ENCODE measurements around the gene TRABD2B.

The TRABD2B gene

GRCh38 chr1:48033495-48034045, 36.4 kb upstream of the TRABD2B start (continued):
- TF ChIP-seq ZBTB49 (tag by site-specific recombination; IDR thresholded peaks at IDR 0.05; ENCODE audit: low read depth) (no peak), ZNF416 (tag by site-specific recombination; IDR thresholded peaks at IDR 0.05) (no peak), ZNF174 (tag by site-specific recombination; IDR thresholded peaks at IDR 0.05) (no peak)

GRCh38 chr1:48031676-48032075, 34.5 kb upstream of the TRABD2B start:
- Histone ChIP-seq H3K36me3 (ENCODE audit: control insufficient read depth in 2 of 2, insufficient read depth in 1 of 2, low read length in 2 of 2) (no peaks in the 10 kb centered on the region), H3K27ac (ENCODE audit: extremely low read depth, low read depth, low read length) (no peak overlapping the region), H3K9me3 (ENCODE audit: control insufficient read depth, insufficient read depth, low read depth, low read length) (no peaks in the 10 kb centered on the region), H3K4me3 (ENCODE audit: low read depth, low read length) (no peak overlapping the region), H3K4me1 (ENCODE audit: control insufficient read depth, insufficient read depth, low read length) (no peaks in the 10 kb centered on the region)
- POLR2A ChIA-PET, result no interaction called here
- CTCF ChIA-PET, result interaction anchor here (0.7 to 1.3 kb wide), 4 partner anchors 9 to 294 kb away, joined by 3 to 6 read pairs (median 4); no protein-coding TSS in a partner anchor
- no peak for TF ChIP-seq ZNF785 (tag by site-specific recombination; IDR thresholded peaks at IDR 0.05)
- TF ChIP-seq ZNF768 (tag by site-specific recombination; IDR thresholded peaks at IDR 0.05), result no peak
- TF ChIP-seq GLI4 (tag by site-specific recombination; IDR thresholded peaks at IDR 0.05), result no peak
- no peak for TF ChIP-seq ZBTB11 (tag by site-specific recombination; conservative IDR thresholded peaks at IDR 0.05; ENCODE audit: low read depth)
- TF ChIP-seq ZNF292 (tag by site-specific recombination; IDR thresholded peaks at IDR 0.05; ENCODE audit: borderline replicate concordance, low read depth), result no peak
- no peak for TF ChIP-seq ZNF610 (tag by site-specific recombination; IDR thresholded peaks at IDR 0.05; ENCODE audit: borderline replicate concordance)
- no peak for TF ChIP-seq ZNF664 (tag by site-specific recombination; IDR thresholded peaks at IDR 0.05)
- TF ChIP-seq ZNF555 (tag by site-specific recombination; conservative IDR thresholded peaks at IDR 0.05), result no peak
- no peak for TF ChIP-seq ZNF776 (tag by site-specific recombination; IDR thresholded peaks at IDR 0.05; ENCODE audit: borderline replicate concordance)
- TF ChIP-seq ZNF621 (tag by site-specific recombination; IDR thresholded peaks at IDR 0.05), result no peak
- no peak for TF ChIP-seq ZNF426 (tag by site-specific recombination; IDR thresholded peaks at IDR 0.05)
- TF ChIP-seq ZNF521 (tag by site-specific recombination; IDR thresholded peaks at IDR 0.05), result no peak
- no peak for TF ChIP-seq ZFHX2 (tag by site-specific recombination; conservative IDR thresholded peaks at IDR 0.05)
- no peak for TF ChIP-seq TSHZ1 (tag by site-specific recombination; IDR thresholded peaks at IDR 0.05; ENCODE audit: borderline replicate concordance)
- TF ChIP-seq ZNF2 (tag by site-specific recombination; IDR thresholded peaks at IDR 0.05), result no peak
- TF ChIP-seq KLF16 (tag by site-specific recombination; IDR thresholded peaks at IDR 0.05), result no peak
- no peak for TF ChIP-seq ZBTB7A (tag by site-specific recombination; IDR thresholded peaks at IDR 0.05; ENCODE audit: low read depth)
- TF ChIP-seq ZNF146 (tag by site-specific recombination; IDR thresholded peaks at IDR 0.05), result no peak
